ENCODE results near the gene RBP2. TPM values are rescaled to one million over a fixed set of nuclear protein-coding genes. Genes with fewer than 3 reads are reported as not detected.

Gene RBP2
- total RNA-seq, 1 donor from 2014 or later, result not detected

DNA sequence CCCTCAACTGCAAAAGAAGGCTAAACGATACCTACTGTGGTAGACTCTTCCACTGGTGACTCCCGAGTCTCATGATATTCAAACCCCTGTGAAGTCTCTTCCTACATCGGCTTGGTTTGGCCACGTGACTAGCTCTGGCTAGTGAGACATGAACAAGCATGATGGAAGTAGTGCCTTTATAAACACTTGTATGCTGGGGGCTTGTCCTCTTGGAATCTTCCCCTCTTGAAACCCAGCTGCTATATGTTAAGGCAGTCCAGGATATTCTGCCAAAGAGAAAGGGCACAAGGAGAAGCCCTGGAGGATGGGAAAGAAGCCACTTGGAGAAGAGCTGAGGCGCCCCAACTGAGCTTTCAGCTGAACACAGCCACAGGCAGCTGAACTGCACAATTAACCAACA, 46.9 kb upstream of the RBP2 start:
- Histone ChIP-seq H3K4me1 (ENCODE audit: insufficient read depth, low read length) (no peaks in the 10 kb centered on the region), H3K36me3 (ENCODE audit: insufficient read depth, low read length) (peaks cover 35% of the 10 kb centered on the region), H3K27me3 (ENCODE audit: insufficient read depth, low read length) (no peaks in the 10 kb centered on the region), H3K79me2 (ENCODE audit: insufficient read depth, low read length) (peaks cover 27% of the 10 kb centered on the region), H3K9ac (ENCODE audit: low read length) (no peak overlapping the region), H3K4me2 (ENCODE audit: low read length) (no peak overlapping the region), H3K4me3 (ENCODE audit: insufficient read depth, low read depth, low read length) (no peak overlapping the region), H3K9me3 (ENCODE audit: insufficient read depth, low read depth, low read length) (no peaks in the 10 kb centered on the region), H2AFZ (ENCODE audit: low read depth, low read length) (no peak overlapping the region), H4K20me1 (ENCODE audit: insufficient read depth, low read length) (peaks cover 76% of the 10 kb centered on the region), H3K27ac (ENCODE audit: low read depth, low read length) (no peak overlapping the region)
- Mint-ChIP-seq H3K27me3 (ENCODE audit: low read depth, unreplicated experiment) (peaks cover 8% of the 10 kb centered on the region), H3K9me3 (ENCODE audit: unreplicated experiment) (no peaks in the 10 kb centered on the region), H3K4me1 (ENCODE audit: low read depth, unreplicated experiment) (peaks cover 2% of the 10 kb centered on the region), H3K36me3 (ENCODE audit: low read depth, unreplicated experiment) (peaks cover 9% of the 10 kb centered on the region), H3K4me3 (ENCODE audit: unreplicated experiment) (no peak overlapping the region), H3K27ac (ENCODE audit: unreplicated experiment) (no peak overlapping the region)
- no peak for DNase-seq (ENCODE audit: low read depth)
- TF ChIP-seq CTCF (IDR thresholded peaks at IDR 0.05; ENCODE audit: insufficient read depth, low read depth, low read length) (no peak), EZH2 (IDR thresholded peaks at IDR 0.05; ENCODE audit: insufficient read depth, low read length) (no peak)
- FAIRE-seq, result no peak

DNA sequence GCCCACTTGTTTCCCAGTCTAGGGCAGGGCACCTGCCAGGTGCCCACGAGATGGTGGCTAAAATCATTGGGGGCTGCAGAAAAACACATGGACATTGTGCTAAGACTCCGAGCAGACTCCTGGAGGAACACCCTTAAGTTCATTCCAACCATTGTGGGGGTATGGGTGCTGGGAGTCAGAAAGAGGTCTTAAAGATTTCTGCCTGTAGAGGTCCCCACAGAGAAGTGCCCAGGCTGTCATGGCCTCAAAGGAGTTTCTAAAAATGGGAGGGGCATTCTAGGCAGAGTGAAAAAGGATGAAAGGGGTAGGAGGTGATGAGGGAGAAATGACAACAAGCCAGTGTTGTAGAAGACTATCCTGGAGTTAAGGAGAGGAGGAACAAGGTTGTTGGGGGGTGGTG, 46.1 kb upstream of the RBP2 start:
- no peak overlapping the region for H3K9ac ChIP-seq (ENCODE audit: low read length)
- Mint-ChIP-seq H3K27me3 (ENCODE audit: low read depth, unreplicated experiment) (peaks cover 8% of the 10 kb centered on the region), H3K4me3 (ENCODE audit: unreplicated experiment) (no peak overlapping the region), H3K36me3 (ENCODE audit: low read depth, unreplicated experiment) (peaks cover 7% of the 10 kb centered on the region), H3K27ac (ENCODE audit: unreplicated experiment) (no peak overlapping the region), H3K4me1 (ENCODE audit: low read depth, unreplicated experiment) (peaks cover 2% of the 10 kb centered on the region), H3K9me3 (ENCODE audit: unreplicated experiment) (no peaks in the 10 kb centered on the region)
- H3K79me2 ChIP-seq (ENCODE audit: insufficient read depth, low read length), result peaks cover 22% of the 10 kb centered on the region
- no peaks in the 10 kb centered on the region for H3K4me1 ChIP-seq (ENCODE audit: insufficient read depth, low read length)
- peaks cover 34% of the 10 kb centered on the region for H3K36me3 ChIP-seq (ENCODE audit: insufficient read depth, low read length)
- H3K4me3 ChIP-seq (ENCODE audit: insufficient read depth, low read depth, low read length), result no peak overlapping the region
- DNase-seq (ENCODE audit: low read depth) (no peak), FAIRE-seq (no peak)
- no peak overlapping the region for H2AFZ ChIP-seq (ENCODE audit: low read depth, low read length)
- TF ChIP-seq CTCF (IDR thresholded peaks at IDR 0.05; ENCODE audit: insufficient read depth, low read depth, low read length) (no peak), EZH2 (IDR thresholded peaks at IDR 0.05; ENCODE audit: insufficient read depth, low read length) (no peak)
- no peak overlapping the region for H3K4me2 ChIP-seq (ENCODE audit: low read length)
- no peak overlapping the region for H3K27ac ChIP-seq (ENCODE audit: low read depth, low read length)
- H4K20me1 ChIP-seq (ENCODE audit: insufficient read depth, low read length), result peaks cover 70% of the 10 kb centered on the region
- no peaks in the 10 kb centered on the region for H3K9me3 ChIP-seq (ENCODE audit: insufficient read depth, low read depth, low read length)
- H3K27me3 ChIP-seq (ENCODE audit: insufficient read depth, low read length), result no peaks in the 10 kb centered on the region

DNA sequence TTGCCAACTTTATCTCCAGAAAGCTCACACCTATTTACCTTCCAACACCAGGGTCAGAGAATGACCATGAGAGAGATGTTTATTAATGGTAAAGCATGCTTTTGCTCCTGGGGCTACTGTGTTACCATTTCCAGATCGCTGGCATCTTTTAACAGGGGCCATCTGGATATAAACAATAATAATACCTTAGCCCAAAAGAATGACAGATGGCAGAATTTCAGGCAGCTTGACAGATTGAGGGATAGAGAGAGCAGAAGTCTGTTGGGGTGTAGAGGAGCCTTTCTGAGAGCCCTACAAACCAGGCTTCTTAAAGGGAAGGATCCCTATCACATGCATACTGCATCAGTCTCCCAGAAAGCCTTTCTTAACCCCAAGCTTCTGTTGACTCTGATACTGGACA, 45.5 kb upstream of the RBP2 start:
- no peak overlapping the region for H3K4me2 ChIP-seq (ENCODE audit: low read length)
- no peaks in the 10 kb centered on the region for H3K9me3 ChIP-seq (ENCODE audit: insufficient read depth, low read depth, low read length)
- no peak overlapping the region for H3K9ac ChIP-seq (ENCODE audit: low read length)
- TF ChIP-seq CTCF (IDR thresholded peaks at IDR 0.05; ENCODE audit: insufficient read depth, low read depth, low read length) (no peak), EZH2 (IDR thresholded peaks at IDR 0.05; ENCODE audit: insufficient read depth, low read length) (no peak)
- H3K36me3 ChIP-seq (ENCODE audit: insufficient read depth, low read length), result peaks cover 35% of the 10 kb centered on the region
- no peaks in the 10 kb centered on the region for H3K4me1 ChIP-seq (ENCODE audit: insufficient read depth, low read length)
- Mint-ChIP-seq H3K4me1 (ENCODE audit: low read depth, unreplicated experiment) (no peaks in the 10 kb centered on the region), H3K36me3 (ENCODE audit: low read depth, unreplicated experiment) (peaks cover 6% of the 10 kb centered on the region), H3K4me3 (ENCODE audit: unreplicated experiment) (no peak overlapping the region), H3K9me3 (ENCODE audit: unreplicated experiment) (no peaks in the 10 kb centered on the region), H3K27me3 (ENCODE audit: low read depth, unreplicated experiment) (peaks cover 8% of the 10 kb centered on the region), H3K27ac (ENCODE audit: unreplicated experiment) (no peak overlapping the region)
- H4K20me1 ChIP-seq (ENCODE audit: insufficient read depth, low read length), result peaks cover 66% of the 10 kb centered on the region
- H2AFZ ChIP-seq (ENCODE audit: low read depth, low read length), result no peak overlapping the region
- DNase-seq (ENCODE audit: low read depth) (no peak), FAIRE-seq (no peak)
- no peaks in the 10 kb centered on the region for H3K27me3 ChIP-seq (ENCODE audit: insufficient read depth, low read length)
- no peak overlapping the region for H3K27ac ChIP-seq (ENCODE audit: low read depth, low read length)
- peaks cover 19% of the 10 kb centered on the region for H3K79me2 ChIP-seq (ENCODE audit: insufficient read depth, low read length)
- H3K4me3 ChIP-seq (ENCODE audit: insufficient read depth, low read depth, low read length), result no peak overlapping the region
